CD4-positive, alpha-beta T cell treated with Interleukin-4 for 1 hour (primary cell): ENCODE data around the gene ANGPTL2.
A peak's percentile ranks its signal among the peaks of the same experiment; 100 is the strongest.

Experiments
- DNase-seq, 2 donors: peaks; one replicate each; pipeline ENCODE4 v3.0.0-alpha.2; 2020 to 2022

Gene ANGPTL2

DNA sequence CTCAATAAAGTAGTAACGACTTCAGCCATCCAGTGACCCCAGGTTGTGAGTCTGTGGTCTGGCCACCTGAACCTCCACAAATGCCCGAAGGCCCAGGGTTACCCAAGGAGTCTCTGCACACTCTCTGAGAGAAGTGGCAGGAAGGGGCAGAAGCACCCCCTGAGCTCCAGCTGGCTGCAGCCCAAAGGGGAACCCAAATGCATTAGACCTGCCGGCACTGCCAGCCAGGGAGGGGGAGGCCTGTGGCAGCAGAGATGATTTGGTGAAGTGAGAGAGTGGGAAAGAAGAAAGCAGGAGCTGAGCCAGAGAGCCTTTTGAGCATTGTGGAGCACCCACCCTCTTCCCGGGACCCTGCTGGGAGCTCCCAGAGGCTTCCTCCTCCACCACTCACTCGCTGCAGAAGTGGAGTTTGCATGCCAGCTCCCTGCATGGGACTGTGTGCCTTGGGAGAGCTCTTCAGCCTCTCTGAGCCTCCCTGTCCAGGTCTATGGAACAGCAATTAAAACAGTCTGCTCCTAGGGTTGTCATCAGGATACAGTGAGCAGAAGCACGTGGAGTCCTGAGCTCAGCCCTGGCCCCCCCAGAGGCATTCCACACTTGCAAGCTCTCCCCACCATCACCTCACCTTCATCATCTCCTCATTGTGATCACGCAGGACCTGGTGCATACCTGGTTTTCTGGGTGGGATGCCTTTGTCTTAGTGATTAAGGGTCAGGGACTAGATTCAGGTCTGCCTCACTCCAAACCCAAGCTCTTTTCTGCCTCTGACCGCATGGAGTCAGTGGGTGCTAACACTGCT is 13.8 kb upstream of the ANGPTL2 start:
- no peak for DNase-seq

DNA sequence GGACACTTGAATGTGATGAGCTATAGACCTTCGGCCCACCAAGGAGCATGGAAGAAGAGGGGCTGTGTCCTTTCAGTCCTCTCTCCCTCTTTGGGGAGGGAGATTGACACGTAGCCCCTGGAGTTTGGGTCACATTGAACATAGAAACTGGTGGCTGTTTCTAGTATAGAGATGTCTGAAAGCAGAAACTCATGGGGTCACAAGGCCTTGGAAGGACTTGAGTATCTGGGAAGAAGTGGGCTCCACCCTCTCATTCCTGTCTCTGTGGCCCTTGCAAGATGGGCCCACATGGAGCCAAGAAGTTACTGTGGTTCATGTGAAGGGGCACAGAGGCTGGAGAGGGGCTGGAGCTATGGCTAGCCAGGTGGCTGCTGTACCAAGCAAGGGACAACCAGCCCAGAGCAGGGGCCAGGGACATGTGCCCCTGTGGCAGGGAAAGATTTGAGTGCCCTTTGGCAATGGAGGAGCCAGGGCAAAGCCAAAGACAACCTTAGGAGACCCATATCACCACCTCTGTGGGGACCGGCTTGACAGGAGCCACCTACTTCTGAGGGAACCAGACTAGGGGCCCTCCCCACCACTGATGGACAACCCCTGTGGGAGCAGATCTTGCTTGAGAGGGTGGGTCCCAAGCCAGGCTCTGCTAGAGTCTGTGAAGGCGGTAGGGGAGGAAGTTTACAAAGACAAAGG is 12.8 kb upstream of the ANGPTL2 start:
- DNase-seq = no peak

DNA sequence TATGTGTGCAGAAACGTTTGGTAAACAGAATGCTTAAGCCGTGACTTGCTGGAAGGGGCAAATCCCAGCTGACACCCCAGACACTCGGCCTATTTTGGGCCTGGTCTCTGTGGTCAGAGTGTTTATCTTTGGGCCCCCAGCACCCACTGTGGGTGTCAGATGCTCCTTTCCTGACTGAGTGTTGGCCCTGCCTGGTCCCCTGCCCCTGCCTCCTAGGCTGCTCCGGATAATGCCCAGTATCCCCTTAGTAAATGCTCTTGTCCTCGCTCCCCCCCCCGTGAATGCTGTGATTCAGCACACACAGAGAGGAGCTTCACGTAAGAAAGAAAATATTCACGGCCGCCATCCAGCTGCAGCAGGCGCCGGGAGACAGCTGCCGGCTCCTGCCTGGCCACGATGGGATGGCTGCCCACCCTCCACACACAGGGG is 11.3 kb upstream of the ANGPTL2 start:
- DNase-seq = peak in 1 of 2 donors; percentile 4

- DNase-seq = peak in 1 of 2 donors; percentile 4
These were observed 10.6 kb upstream of the ANGPTL2 start for GRCh38 chr9:127132921-127133647.

DNA sequence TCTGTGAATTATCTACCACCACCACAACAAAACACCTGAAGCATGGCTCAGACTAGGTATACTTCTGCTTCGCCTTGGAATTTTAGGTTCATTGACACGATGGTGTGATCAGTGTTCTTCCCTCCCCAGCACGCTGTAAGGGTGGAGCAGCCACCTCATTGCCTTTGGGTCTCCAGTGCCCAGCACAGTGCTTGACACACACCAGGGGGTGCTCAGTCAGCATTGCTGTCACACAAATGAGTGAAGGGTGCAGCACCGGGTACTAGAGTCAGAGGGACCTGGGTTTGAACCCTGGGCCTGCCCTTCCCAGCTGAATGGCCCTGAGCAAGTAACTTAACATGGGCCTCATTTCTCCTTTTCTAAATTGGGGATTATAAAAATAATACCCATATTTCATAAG is 9.9 kb upstream of the ANGPTL2 start:
- peak in 1 of 2 donors; percentile 4 for DNase-seq

- DNase-seq = no peak
These were observed 9.4 kb upstream of the ANGPTL2 start for GRCh38 chr9:127131871-127132270.

DNA sequence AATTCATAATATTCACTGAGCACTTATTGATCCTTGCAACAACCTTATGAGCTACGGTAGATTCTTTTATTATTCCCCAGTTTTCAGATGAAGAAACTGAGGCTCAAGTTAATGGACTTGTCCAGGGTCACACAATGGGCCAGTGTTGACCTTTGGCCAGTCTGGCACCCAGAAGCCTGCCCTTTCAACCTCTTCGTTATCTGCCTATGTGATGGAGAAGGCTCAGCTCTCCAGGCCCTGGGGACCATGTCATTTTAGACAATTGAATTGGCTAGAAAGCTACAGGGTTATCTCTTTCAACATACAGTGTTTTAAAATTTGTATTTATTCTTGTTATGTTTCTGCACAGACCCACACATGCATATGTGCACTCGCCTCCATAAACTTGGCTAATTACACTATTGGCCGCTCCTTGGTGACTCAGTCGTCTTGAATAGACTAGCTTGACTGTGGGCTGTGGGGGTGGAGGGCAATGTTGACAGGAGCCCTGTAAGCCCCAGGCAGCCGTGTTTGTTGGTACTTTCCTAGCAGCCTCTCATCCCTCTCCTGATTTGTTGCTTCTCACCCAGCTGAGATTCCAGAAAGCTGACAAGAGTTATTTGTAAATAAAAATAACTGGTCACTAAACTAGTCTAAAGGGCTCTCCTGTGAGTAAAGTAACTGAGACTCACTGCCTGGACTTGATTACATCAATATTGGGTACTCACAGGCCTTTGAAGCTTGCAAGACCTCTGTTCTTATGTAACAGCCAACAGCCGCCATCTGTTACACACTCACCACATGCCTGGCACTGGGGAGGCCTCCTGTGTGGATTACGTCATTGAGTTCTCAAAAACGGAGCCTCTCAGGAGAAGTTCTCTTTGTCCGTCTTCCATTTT is 8.5 kb upstream of the ANGPTL2 start:
- DNase-seq = peak in 1 of 2 donors; percentile 31

- DNase-seq = no peak
These were observed 7.8 kb upstream of the ANGPTL2 start for GRCh38 chr9:127130235-127130634.

DNA sequence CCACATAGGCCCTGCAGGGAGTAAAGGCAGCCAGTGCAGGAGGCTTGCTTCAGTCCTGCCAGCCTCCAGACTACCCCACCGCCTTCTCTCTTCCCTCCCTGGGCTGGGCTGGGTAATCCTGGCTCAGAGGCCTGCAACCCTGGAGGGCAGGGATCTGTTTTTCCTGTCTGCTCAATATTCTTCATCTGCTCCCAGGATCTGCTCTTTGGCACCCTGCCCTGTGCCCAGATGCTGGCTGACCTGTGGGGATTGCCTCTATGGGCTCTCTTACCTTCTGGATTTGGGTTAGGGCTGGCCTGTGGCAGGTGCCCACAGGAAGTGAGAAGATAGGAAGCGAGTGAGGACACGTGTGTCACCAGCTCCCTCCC is 7.3 kb upstream of the ANGPTL2 start:
- DNase-seq = no peak

DNA sequence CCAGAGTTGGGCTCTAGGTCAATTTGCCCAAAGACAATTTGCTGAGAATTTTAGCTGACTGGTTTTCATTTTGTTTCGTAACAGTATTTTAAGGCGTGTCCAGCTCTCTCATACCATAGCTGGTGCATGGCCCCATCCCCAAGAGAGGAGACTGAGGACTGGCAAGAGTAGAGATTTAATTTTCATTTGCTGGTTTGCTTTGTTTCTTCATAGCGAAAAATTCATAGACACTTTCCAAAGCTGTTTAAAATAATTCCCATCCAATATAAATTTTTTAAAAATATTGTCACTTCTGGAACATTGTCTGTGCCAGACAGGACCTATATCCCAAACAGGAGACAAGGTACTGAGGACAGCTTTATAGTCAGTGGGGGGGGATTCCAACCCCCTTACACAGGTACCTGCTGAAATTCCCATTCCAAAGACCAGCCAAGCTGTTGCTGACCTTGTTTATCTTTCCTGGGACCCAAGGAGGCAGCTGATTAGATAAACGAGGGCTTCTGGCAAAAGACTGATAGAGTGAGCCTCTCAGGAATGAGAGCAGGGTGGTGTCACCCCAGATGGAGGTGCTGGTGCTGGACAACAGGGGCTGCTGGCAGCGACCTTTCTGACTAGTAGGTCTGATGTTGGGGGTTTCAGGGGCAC is 6.8 kb upstream of the ANGPTL2 start:
- no peak for DNase-seq

GRCh38 chr9:127128341-127129072 is 6.1 kb upstream of the ANGPTL2 start:
- DNase-seq = no peak

DNA sequence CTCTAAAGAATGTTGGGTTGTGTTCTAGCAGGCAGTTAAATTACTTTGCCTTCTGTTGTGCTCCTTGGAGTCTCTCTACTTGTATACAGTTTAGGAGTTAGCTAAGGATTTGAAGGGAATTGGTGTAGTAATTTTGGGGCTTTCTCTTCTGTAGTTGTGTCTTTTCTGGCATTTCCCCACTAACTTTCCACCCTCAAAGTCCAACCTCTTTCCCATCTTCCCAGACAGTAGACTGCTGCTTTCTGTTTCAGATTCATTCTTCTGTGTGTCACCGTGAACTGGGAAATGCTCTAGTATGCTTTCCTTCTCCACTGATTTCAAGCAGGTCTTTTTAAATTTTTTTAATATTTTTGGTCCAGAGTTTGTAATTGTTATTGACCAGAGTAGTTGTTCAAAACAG is 4.5 kb upstream of the ANGPTL2 start:
- DNase-seq = no peak

GRCh38 chr9:127124792-127125191 is 2.4 kb upstream of the ANGPTL2 start:
- DNase-seq = no peak

GRCh38 chr9:127124111-127124531 is 1.7 kb upstream of the ANGPTL2 start:
- no peak for DNase-seq

GRCh38 chr9:127123064-127123890 is 842 bp upstream of the ANGPTL2 start:
- DNase-seq = no peak

DNA sequence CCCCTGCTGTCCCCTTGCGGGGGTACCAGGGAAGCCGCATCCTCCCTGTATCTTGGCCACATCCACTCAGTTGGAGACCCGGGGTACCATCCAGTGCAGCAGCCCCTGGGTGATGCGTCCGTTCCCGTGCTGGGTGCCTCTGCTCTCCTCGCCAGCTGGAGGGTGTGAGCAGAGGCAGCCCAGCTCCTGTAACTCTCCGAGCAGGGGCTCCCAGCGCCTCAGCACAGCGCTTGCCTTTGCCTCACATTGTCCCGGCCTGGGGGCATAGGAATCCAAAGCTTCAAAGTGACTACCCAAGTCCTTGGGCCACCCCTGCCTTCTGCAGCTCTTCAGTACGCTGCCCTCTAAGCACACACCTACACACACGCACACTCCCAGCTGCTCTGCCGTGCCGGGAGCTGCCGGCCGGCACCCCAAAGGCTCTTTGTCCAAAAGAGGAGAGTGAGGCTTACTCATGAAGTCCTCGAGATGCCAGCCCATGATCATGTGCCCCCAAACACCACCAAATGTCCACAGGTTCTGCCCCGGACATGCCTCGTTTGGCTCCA is 733 bp downstream of the ANGPTL2 start:
- no peak for DNase-seq

GRCh38 chr9:127119320-127119709 is 3.1 kb downstream of the ANGPTL2 start:
- no peak for DNase-seq

DNA sequence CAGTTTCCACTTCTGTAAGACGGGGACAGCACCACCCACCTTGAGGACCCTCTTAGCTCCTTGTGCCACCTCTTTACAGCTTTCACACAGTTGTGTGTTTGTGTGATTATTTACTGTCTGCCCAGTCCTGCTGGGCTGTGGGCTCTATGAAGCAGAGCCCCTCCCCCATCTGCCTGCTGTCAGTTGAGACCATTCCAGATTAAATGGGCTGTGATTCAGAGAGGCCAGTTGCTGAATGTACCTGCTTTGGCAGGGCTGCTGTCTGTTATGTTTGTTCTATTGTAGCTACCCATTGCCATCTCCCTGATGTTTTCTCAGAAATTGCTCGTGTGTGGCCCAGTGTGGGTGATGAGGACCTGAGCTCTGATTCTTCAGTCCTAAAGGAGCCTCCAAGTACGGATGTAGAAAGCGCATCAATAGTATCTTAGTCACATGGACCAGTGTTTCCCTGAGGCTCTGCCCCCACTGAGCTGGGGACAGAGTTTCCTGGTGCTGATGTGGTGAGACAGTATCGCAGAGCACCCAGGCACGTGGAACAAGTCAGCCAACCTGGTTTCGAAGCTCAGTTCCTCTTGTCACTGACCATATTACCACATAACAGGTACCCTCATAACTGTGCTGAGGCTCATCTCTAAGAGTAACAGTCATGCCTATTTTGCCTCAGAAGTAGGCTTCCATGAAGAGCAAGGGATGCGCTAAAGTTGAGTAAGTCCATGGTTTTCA is 3.7 kb downstream of the ANGPTL2 start:
- DNase-seq = no peak

- no peak for DNase-seq
These were observed 4.6 kb downstream of the ANGPTL2 start for GRCh38 chr9:127117801-127118200.

- no peak for DNase-seq
These were observed 5.5 kb downstream of the ANGPTL2 start for GRCh38 chr9:127116957-127117356.
